Activated naive CD4-positive, alpha-beta T cell (primary cell): ENCODE measurements around the gene TM4SF20.
A peak's percentile ranks its signal among the peaks of the same experiment; 100 is the strongest.
"Not testable (repeated sequence)": the region's sequence is repeated elsewhere in the genome, so short reads cannot be mapped to it uniquely, and the experiment has no call there.

Experiments
- DNase-seq, 4 experiments: peaks; one replicate each; lab custom pipeline; 2025; lab: John Stamatoyannopoulos, UW

TM4SF20 gene

DNA sequence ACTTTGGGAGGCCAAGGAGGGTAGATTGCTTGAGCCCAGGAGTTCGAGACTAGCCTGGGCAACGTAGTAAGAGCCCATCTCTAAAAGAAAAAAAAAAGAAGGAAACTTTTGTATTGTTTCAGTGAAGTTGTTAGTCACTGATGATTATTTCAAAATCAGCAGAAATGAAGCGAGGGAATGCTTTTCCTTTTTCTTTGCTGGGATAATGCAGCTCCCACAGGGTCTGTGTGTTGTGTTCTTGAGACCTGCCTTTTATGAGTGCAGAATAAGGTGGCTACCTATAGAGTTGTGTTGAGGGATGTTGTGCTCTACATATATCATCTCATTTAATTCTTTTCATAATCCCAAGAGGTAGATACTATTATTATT, 11.7 kb downstream of the TM4SF20 start:
- no peak for DNase-seq

DNA sequence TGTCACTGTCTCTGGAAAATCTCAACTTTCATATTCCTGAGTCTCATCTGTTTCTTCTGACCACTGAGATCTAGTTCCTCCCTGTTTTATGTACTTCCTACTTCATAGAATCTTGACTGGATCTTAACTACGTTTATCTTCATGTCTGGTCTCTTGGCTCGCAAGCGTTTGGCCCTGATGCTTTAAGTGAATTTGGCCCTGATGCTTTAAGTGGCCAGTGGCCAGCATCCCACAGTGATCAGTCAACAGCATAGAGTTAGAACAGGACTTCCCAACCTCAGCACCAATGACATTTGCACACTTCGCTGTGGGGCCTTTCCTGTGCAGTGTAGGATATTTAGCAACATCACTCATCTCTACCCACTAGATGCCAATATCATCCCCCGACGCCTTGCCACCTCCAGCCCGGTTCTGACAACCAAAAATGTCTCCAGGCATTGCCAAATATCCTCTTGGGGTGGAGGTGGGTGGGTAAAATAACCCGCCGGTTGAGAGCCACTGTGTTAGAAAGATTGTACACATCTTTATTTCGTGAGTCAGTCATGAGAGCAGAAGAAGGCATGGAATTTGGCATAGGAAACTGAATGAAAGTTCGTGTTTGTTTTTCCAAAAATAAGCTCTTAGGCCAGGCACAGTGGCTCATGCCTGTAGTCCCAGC, 12.2 kb downstream of the TM4SF20 start:
- DNase-seq = no peak

DNA sequence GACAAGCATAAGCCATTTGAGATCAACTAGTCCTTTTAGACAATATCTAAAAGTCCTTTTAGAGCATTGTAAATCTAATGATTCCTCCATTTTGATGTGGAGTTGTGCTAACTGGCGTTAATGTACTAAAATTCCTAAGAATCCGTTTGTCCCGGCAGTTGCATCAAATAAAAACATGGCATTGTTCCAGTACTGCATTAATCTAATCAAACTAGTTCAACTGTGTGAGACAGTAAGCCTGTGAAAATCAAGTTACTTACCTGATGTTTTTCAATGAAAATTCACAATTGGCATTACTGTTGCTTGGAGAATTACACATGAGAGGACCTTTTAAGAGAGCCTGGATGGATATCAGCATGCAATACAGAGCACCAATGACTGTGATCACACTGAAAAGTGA, 13.3 kb downstream of the TM4SF20 start:
- no peak for DNase-seq

DNA sequence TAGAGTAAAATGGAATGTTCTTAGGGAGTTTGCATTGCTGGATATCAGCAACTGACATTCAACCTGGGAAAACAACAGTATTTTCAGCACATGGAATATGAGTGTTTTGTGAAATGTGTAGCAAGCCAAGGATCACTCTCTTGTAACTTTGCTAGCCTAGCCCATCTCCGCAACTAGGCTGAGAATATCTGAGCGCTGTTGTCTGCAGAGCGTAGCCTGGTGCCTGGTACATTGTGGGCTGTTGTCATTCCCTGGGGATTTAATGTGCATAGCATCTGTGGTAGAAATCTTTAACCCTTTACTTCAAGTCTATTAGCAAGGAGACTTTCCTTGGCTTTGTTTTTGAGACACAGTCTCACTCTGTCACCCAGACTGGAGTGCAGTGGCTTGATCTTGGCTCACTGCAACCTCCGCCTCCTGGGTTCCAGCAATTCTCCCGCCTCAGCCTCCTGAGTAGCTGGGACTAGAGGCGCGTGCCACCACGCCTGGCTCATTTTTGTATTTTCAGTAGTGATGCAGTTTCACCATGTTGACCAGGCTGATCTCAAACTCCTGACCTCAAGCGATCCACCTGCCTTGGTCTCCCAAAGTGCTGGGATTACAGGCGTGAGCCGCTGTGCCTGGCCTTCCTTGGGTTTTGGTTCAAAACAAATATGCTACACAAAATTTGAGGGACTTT, 14.4 kb downstream of the TM4SF20 start:
- not testable (repeated sequence) for DNase-seq

DNA sequence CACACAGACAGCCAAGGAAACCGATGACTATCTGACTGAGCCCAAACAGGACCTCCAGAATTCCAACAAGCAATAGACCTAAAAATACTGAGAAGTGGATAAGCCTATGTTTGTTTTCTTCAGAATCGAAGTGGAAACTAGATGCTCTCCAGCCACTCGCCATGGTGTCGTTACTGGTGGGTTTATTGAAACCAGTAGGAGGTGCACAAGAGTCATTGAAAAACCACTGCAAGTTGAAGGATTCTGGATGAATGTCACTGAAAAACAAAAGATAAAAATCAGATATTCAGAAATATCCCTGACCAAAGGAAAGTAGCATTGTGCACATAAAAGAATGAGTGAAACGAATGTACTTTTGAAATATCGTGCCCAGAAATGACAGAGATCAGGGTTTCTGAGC, 15.3 kb downstream of the TM4SF20 start:
- no peak for DNase-seq

DNA sequence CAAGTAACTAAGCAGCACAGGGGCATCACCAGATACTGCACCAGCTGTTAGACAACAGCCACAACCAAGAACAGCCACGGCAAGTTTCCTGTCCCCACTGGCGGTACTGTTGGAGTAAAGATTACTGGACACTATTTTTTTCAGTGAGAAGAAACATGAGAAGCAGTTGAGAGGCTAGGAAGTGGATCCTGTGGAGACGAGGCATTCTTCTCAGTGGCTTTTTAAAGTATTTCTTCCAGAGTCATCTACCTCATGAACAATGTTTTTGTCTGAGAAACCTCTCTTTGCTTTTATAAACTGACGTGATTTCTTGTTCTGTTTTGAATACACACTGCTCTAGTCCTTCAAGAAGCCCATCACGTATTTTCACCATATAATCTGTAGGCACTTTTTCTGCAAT, 18.8 kb downstream of the TM4SF20 start:
- DNase-seq = no peak

DNA sequence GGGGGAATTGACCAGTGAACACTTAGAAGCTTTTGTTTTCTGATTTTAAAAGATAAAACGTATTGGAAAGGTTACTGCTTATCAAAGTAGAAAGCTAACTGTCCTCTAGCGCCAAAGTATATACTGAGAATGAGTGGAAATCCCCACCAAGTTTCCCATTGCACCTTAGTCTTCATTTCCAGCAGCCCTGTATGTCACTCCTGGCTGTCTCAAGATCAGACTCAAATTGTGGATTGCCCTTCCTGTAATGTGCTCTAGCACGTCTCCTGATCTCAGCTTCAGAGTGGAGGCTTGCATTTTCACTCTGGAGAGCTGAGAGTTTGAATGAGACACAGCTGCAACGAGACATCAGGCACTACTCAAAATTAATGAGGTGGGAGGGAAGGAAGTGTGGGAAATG, 27.5 kb downstream of the TM4SF20 start:
- DNase-seq = no peak

DNA sequence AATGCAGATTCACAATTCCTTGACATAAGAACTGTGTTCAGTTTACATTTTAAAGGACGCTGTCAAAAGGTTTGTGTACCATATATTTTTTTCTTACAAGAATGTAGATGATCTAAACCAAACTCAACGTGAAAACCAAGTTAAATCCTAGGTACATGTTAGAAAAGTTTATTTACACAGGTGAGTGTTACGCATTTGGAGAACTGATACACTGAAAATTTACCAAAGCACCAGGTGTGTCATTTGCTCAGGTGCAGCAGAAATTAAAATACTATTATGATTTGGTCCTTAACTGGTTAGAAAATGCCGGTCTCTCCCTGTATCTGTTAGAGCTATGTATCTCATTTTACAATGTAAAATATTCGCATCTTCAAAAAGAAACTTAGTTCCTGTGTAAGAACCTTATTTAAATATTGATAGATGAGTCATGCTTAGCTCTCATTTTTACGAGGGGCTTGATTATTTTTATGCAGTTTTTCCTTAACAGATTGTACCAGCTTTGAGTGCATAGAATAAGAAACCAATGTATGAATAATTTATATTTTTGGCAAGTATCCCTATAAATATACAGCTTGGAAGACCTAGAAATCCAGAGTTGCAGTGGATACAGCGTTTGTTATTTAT, 29.0 kb downstream of the TM4SF20 start:
- no peak for DNase-seq

DNA sequence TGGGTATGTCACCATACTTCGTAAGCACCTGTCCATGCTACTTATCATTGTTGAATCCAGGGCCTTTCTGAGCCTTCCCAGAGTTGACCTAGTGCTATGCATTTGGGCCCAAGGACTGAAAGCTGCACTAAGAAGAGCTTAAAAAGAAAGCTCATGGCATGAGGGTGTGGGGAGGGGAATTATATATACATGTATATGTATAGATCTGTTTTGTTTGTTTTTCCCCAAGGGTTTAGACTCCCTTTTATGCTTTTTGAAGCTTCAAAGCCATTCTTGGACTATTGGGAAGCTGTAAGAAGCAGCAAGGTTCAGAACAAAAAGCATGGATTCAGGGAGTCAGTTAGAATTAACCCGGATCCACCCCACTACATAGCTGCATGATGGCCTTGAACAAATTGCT, 30.8 kb downstream of the TM4SF20 start:
- DNase-seq = no peak

DNA sequence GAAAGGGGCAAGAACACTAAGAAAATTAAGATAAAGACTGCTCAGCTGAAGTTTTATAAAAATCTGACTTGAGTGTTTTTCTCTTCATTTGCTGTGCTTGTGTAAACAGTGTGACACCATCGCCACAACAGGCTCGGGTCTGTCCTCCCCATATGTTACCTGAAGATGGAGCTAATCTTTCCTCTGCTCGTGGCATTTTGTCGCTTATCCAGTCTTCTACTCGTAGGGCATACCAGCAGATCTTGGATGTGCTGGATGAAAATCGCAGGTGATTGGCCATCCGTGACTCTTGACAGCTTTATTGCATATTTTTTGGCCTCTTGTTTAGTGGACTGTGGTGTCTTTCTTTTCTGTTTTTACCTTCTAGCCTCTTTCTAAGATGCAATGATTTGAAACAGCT, 32.0 kb downstream of the TM4SF20 start:
- no peak for DNase-seq

DNA sequence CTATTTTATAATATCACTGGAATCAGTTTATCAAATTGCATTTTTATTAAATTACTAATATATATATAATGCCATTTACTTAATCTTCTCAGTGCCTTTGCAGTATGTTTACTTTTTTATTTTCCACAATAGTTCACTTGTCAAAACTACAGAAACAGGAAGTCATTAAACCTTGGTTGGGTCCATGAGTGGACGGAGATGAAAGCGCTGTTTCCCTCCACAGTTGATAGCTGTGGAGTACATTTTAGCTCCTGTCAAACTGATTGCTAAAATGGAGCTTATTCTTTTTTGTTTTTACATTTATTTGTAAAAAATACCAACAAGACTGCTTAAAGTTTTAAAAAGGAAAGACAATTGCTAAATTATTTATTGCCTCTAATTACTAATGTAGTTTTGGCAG, 34.9 kb downstream of the TM4SF20 start:
- no peak for DNase-seq

DNA sequence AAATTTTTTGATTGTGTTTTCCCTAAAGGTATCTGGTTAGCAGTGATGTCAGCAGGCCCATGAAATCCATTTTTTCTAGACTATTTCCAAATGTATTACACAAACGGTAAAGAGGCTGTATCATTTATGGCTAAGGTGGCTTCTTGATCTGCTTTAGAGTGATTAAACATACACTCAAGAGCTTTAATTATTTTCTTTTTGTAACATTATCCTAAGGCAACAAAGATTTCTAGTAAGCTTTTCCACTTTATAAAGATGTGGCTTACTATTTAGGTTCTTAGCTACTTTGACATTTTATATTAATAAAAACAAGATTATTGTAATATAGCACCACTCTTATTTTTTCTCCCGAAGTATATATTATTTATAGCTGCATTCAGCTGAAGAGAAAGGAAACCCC, 37.6 kb downstream of the TM4SF20 start:
- no peak for DNase-seq

DNA sequence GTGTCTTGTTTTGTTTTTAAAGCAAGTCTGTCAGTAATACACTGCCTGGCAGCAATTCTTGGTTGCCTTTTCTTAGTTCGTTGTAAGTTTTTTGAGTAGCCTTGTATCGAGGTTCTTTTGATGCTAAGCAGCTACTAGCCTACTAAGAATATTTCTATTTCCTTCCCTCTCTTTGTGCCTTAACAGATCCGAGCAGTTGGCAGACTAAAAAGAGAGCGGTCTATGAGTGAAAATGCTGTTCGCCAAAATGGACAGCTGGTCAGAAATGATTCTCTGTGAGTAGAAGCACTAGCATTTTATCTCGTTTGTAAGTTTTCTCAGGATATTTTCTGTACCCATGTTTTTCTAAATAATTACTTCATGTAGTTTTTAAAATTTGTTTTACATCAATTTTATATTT, 39.0 kb downstream of the TM4SF20 start:
- DNase-seq = no peak

DNA sequence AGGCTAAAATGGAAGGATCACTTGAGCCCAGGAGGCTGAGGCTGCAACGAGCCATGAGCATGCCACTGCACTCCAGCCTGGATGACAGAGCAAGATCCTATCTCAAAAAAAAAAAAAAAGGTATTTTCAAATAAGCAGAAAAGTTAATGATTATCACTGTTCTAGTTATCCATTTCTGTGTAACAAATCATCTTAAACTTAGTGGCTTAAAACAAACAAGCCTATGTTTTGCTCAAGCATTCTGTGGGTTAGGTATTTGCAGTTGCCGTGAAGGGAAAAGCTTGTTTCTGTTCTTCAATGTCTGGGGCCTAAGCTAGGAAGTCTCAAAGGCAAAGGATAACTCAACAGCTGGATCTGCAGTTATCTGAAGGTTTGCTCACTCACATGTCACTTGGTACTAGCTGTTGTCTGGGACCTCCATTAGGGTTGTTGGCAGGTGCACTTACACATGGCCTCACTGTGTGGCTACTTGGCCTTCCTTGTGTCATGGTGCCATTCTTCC, 40.0 kb downstream of the TM4SF20 start:
- no peak for DNase-seq

DNA sequence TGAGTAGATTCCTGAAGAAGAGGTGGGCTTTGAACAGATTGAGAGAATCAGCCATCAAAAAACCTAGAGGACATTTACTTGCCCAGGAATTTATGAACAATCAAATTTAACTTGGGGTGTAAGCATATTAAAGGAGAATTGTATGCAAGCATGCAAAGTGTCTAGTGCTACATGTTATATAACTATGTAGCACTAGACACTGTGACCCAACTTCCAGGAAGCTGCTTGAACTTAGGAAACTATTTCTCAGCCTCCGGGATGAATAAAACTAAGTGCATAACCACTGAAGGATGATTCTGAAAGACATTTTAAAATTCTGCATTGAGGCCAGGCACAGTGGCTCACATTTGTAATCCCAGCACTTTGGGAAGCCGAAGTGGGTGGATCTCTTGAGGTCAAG, 41.7 kb downstream of the TM4SF20 start:
- no peak for DNase-seq

DNA sequence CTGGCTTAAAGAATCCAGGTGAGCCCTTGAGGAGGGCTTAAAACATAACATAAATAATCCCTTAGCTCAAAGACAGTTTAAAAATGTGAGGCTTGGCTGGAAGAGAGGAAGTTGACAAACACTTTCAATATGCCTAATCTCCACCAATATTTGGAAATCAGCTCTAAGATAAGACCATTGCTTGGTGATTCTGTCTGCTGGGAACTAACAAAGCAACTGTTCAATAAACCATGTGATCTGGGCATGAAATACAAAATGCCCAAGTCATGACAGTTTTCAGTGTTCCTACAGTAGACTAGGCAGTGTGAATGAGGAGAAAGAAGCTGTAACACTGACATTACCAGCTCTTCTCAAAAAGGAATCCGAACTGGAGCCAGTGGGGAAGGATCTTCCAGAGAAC, 43.4 kb downstream of the TM4SF20 start:
- DNase-seq = no peak

DNA sequence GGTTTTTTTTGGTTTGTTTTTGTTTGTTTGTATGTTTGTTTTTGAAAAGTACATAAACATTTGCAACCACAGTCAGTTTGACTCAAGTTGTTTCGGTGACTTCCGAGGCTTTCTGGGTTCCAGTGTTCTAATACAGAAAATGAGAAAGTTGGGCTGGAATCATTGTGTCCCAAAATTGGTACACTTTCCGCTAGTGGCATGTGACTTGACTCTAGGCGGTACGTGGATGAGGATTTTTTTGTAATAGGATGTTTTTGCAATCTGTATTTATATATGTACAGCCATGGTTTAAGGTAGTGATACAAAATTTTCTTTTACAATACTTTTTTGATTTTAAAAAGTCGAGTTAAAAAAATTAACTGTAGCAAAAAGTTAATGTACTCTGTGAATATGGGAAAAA, 52.3 kb downstream of the TM4SF20 start:
- DNase-seq = no peak

DNA sequence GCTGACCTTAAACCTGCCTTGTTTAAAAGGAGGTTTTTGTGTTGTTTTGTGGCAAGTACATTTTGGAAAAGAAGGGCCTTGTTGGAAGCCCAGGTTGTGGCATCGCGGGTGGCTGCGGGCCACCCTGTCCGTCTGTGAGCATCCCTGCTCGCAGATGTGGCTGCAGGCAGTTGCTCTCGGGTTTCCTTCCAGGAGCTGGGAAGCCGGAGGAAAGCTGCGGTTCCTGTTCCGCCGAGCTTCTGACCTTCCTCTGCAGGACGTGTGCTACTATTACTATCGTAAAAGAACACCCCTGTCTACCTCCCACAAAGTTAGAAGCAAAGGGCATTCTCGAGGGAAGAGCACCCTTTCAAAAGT, 53.3 kb downstream of the TM4SF20 start:
- DNase-seq = no peak

DNA sequence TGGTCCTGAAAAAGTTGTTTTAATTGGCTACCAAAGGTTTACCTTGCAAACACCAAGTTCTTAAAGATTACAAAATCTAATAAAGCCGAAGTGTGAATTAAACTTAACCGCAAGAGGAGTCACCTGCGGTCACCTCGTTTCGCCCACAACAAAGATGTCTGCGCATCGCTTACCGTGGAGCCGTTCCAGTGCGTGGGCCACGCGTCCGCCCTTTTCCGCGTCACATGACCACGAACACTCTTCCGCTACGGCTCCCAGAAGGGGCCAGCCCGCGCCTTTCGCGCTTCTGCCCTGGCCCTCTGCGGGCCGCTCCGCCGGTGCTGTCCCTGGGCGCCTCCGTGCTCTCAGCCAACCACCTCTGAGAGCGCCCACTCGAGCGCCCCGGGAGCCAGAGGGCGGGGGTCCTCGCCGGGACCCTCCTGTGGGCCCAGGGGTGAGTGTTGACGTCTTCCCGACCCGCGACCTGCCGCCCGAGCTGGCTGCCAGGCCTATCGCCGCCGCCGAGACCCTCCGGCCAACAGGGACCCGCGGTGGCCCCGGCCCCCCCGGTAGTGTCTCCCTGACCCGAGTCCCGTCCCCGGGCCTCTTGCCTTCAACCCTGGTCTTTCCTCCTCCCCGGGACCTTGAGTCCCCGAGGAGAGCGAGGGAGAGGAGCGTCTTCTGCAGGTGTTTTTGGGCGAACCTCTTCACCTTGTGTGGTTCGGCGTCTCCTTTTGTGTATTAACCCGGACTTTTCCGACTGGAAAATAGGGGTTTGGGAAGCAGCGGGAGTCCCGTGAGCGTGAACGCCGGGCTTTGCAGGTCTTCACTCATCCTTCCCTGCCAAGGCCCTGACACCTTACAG, 53.9 kb downstream of the TM4SF20 start, which contains the start of gene MFF:
MFF (plus strand) TSS at position 257 of the 844 bp plus-strand sequence. CDS start 5,415 bp downstream, outside the sequence.
- peak; percentile 73 to 86 (median 81) for DNase-seq

DNA sequence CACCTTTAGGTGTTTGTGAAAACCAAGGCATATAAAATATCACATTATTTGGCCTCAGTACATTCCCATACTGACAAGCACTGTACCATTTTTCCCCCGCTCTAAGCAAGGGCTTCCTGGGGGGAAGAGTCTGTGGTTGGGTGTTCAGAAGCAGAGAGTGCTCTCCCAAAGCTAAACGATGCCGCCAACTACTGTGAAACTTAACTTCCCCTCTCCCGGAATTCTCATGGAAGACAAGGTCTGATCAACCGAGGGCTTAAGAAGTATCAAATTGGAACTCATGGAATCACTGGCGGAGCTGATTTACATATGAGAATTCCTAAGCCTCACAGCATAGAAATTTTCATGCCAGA, 54.5 kb downstream of the TM4SF20 start:
- DNase-seq = no peak

DNA sequence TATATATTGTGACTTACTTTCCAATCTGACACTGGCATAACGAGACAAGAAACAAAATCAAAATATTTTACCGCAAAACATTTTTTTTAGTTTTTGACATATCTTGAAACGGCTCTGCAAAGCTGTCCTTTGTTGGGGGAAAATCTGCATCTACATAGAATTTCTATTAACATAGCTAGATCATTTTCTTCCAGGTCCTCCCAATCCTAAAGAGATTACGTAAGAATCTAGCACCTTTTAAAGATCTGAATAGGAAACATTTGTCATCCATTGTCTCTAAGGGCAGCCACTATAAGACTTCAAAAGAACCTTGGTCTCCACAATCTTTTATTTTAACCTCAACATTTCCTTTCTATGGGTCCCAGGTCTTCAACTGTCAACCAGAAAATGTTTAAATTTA, 55.3 kb downstream of the TM4SF20 start:
- DNase-seq = no peak

DNA sequence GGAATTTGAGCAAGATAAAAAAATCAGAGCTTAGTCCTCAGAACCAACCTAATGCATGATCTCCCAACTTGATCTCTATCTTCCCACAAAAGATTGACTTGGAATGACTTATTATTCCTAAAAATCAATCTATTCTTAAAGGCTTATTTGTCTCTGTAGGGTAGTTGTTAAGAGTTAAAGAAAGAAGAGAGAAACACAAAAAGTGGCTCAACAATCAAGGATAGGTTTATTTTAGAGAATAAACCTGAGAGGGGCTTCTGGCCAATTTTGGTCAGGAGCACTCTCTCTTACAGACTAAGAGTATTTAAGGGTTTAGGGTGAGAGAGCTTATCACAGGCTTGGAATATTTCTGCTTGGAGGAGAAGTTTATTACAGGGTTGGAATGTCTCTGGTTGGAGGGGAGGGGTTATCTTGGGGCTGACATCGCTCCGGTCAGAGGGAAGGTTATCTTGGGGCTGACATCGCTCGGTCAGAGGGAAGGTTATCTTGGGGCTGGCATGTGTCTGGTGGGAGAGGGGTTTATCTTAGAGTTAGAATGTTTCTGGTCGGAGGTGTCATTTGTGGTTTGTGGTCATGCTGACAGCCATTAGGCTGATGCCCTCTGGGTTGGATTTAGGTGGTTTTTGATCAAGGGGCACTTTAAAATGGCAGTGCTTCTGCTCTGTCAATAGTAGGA, 56.4 kb downstream of the TM4SF20 start:
- DNase-seq = no peak
